GM19023 (cell line): ENCODE measurements around the gene SPACA9.

ENCODE experiments used
- ATAC-seq: cut with Tn5 transposase; IDR thresholded peaks from one replicate; pipeline ENCODE4 v1.9.1; 2021; ENCODE audit warnings: mild to moderate bottlenecking, moderate library complexity; ENCODE audit not compliant: unreplicated experiment

The SPACA9 gene

DNA sequence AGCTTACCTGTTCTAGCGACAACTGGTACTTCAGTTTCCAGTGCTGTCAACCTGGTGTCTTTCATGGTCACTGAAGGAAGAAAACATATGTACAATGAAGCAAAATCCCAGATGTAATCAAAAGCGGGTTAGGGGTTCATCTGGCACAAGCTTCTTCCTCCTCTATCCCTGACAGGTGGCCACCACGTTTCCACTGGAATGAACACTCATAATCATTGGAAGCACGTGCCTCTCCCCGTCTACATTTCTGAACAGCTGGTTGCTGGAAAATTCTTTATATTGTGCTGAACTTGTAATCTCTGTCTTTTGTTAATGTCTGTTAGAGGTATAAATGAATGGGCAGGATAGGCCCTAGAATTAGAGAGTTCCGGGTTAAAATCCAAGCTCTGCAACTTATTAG, 56.3 kb downstream of the SPACA9 start:
- no peak for ATAC-seq

- no peak for ATAC-seq
These were observed 58.8 kb downstream of the SPACA9 start for GRCh38 chr9:132937463-132937901.

GRCh38 chr9:132939169-132939568, 60.5 kb downstream of the SPACA9 start:
- ATAC-seq, result no peak
